K562 (cell line): ENCODE data around the gene TDRD12.

Source experiments
- CHD1 ChIP-seq: fragments of 200-600 bp; sonication (generic); IDR thresholded peaks from one replicate; pipeline ENCODE4 v1.6.1; 2012; ENCODE audit warnings: mild to moderate bottlenecking, moderate library complexity, low read length, inconsistent platforms
- ELF2 ChIP-seq: fragments of 250-450 bp; sonication (Bioruptor Pico); IDR thresholded peaks from 2 replicates; pipeline ENCODE4 v1.5.0; 2021; ENCODE audit warnings: mild to moderate bottlenecking
- EP300 ChIP-seq: IDR thresholded peaks from 2 replicates; pipeline ENCODE4 v1.6.1; 2012; ENCODE audit warnings: low read length, improper control_type of control experiment
- GTF3C2 ChIP-seq: IDR thresholded peaks from 3 replicates; pipeline ENCODE4 v1.6.1; 2011; ENCODE audit warnings: borderline replicate concordance, mild to moderate bottlenecking, moderate library complexity; ENCODE audit not compliant: insufficient read length; ENCODE audit errors: extremely low read depth
- HMGN3 ChIP-seq: IDR thresholded peaks from 2 replicates; pipeline ENCODE4 v1.6.1; 2011; ENCODE audit warnings: borderline replicate concordance, low read depth, mild to moderate bottlenecking, mixed read lengths, low read length; ENCODE audit not compliant: insufficient read length; ENCODE audit errors: extremely low read depth
- IRF2 ChIP-seq: sonication (generic); formaldehyde crosslinking; IDR thresholded peaks from 2 replicates; pipeline ENCODE4 v1.8.1; 2022; ENCODE audit warnings: mild to moderate bottlenecking, missing genetic modification reagents
- MEF2A ChIP-seq: IDR thresholded peaks from 2 replicates; pipeline ENCODE4 v1.6.1; 2011; ENCODE audit warnings: low read depth, mild to moderate bottlenecking, low read length, moderate library complexity; ENCODE audit not compliant: control insufficient read depth
- TCF15 ChIP-seq: fragments of 250-450 bp; sonication (Bioruptor Pico); IDR thresholded peaks from 2 replicates; pipeline ENCODE4 v1.8.0; 2022; ENCODE audit warnings: moderate library complexity, mild to moderate bottlenecking, inconsistent platforms
- ZBTB17 ChIP-seq: fragments of 450-650 bp; formaldehyde crosslinking; IDR thresholded peaks from 2 replicates; pipeline ENCODE4 v1.4.0; 2020; ENCODE audit warnings: mild to moderate bottlenecking
- TF ChIP-seq, protein P1 (sequence below): IDR thresholded peaks from 2 replicates; pipeline ENCODE4 v1.6.1; 2016; ENCODE audit warnings: missing genetic modification characterization, missing compliant biosample characterization
- TF ChIP-seq, protein P2 (sequence below), 3 experiments: IDR thresholded peaks in 2 of 3; conservative IDR thresholded peaks in 1 of 3; 2 replicates each; pipeline ENCODE4 v1.5.1; 2011 to 2012; ENCODE audit warnings: low read length in 3 of 3, mild to moderate bottlenecking in 3 of 3, control low read depth in 2 of 3, improper control_type of control experiment in 1 of 3, inconsistent platforms in 1 of 3, low read depth in 1 of 3, mixed read lengths in 1 of 3, moderate library complexity in 1 of 3; ENCODE audit not compliant: insufficient read depth in 2 of 3

- no peak for TF ChIP-seq HMGN3
- TF ChIP-seq, protein P1, sequence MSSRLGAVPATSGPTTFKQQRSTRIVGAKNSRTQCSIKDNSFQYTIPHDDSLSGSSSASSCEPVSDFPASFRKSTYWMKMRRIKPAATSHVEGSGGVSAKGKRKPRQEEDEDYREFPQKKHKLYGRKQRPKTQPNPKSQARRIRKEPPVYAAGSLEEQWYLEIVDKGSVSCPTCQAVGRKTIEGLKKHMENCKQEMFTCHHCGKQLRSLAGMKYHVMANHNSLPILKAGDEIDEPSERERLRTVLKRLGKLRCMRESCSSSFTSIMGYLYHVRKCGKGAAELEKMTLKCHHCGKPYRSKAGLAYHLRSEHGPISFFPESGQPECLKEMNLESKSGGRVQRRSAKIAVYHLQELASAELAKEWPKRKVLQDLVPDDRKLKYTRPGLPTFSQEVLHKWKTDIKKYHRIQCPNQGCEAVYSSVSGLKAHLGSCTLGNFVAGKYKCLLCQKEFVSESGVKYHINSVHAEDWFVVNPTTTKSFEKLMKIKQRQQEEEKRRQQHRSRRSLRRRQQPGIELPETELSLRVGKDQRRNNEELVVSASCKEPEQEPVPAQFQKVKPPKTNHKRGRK: no peak
- no peak for TF ChIP-seq EP300
- no peak for TF ChIP-seq CHD1
- TF ChIP-seq, protein P2, sequence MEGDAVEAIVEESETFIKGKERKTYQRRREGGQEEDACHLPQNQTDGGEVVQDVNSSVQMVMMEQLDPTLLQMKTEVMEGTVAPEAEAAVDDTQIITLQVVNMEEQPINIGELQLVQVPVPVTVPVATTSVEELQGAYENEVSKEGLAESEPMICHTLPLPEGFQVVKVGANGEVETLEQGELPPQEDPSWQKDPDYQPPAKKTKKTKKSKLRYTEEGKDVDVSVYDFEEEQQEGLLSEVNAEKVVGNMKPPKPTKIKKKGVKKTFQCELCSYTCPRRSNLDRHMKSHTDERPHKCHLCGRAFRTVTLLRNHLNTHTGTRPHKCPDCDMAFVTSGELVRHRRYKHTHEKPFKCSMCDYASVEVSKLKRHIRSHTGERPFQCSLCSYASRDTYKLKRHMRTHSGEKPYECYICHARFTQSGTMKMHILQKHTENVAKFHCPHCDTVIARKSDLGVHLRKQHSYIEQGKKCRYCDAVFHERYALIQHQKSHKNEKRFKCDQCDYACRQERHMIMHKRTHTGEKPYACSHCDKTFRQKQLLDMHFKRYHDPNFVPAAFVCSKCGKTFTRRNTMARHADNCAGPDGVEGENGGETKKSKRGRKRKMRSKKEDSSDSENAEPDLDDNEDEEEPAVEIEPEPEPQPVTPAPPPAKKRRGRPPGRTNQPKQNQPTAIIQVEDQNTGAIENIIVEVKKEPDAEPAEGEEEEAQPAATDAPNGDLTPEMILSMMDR (IDR thresholded peaks at IDR 0.05 in 2 of 3, conservative IDR thresholded peaks at IDR 0.05 in 1 of 3; ENCODE audit: insufficient read depth in 2 of 3, low read depth in 1 of 3, low read length in 3 of 3): no peak
- no peak for TF ChIP-seq MEF2A
- no peak for TF ChIP-seq ELF2
- TF ChIP-seq IRF2 (CRISPR knock-in tag): no peak
- no peak for TF ChIP-seq ZBTB17 (CRISPR knock-in tag)
- no peak for TF ChIP-seq TCF15 (CRISPR knock-in tag)
- no peak for TF ChIP-seq GTF3C2
These were observed 144.3 kb downstream of the TDRD12 start for GRCh38 chr19:32863841-32864240.
